Gastrocnemius medialis (tissue), 4 donors: Measurements from ENCODE around the gene SQSTM1. TPM values are rescaled to one million over a fixed set of nuclear protein-coding genes. Genes with fewer than 3 reads are reported as not detected.
"Not testable (repeated sequence)": the region's sequence is repeated elsewhere in the genome, so short reads cannot be mapped to it uniquely, and the experiment has no call there.

Source experiments
- ATAC-seq, 2 donors: fragments of 150-250 bp; one replicate each; pipeline ENCODE4 v1.9.1; 2016
- DNase-seq, 2 donors: peaks; one replicate each; pipeline ENCODE4 v3.0.0-alpha.2; 2019
- H3K27ac ChIP-seq, 4 donors: fragments of 200-600 bp; sonication (generic); 1 replicate in 1 of 4; 2 replicates in 3 of 4; pipeline ENCODE4 v1.5.1; 2016 to 2018; ENCODE audit warnings: mild to moderate bottlenecking in 2 of 4, moderate library complexity in 1 of 4
- H3K27me3 ChIP-seq, 3 donors: fragments of 200-600 bp; sonication (generic) in 2 of 3; 1 replicate in 1 of 3; 2 replicates in 2 of 3; pipeline versions ENCODE4 v1.5.1 to v1.6.0; 2016 to 2019; ENCODE audit warnings: mild to moderate bottlenecking in 1 of 3, moderate library complexity in 1 of 3
- H3K36me3 ChIP-seq, 2 donors: fragments of 200-600 bp; sonication (generic) in 1 of 2; one replicate each; pipeline ENCODE4 v1.5.1; 2017 to 2018
- H3K4me1 ChIP-seq, 2 donors: fragments of 200-600 bp; sonication (generic) in 1 of 2; one replicate each; pipeline ENCODE4 v1.5.1; 2016 to 2017; ENCODE audit warnings: mild to moderate bottlenecking in 2 of 2
- H3K4me3 ChIP-seq, 4 donors: fragments of 200-600 bp; sonication (generic) in 3 of 4; 1 replicate in 1 of 4; 2 replicates in 3 of 4; pipeline ENCODE4 v1.5.1; 2016 to 2019; ENCODE audit warnings: mild to moderate bottlenecking in 2 of 4
- H3K9me3 ChIP-seq, 3 donors: fragments of 200-600 bp; sonication (generic) in 2 of 3; 1 replicate in 1 of 3; 2 replicates in 2 of 3; pipeline ENCODE4 v1.5.1; 2016 to 2019
- POLR2A ChIP-seq, 2 donors: fragments of 450-650 bp; IDR thresholded peaks; one replicate each; pipeline ENCODE4 v1.6.1; 2017; ENCODE audit warnings: antibody characterized with exemption in 2 of 2, mild to moderate bottlenecking in 2 of 2, moderate library complexity in 2 of 2
- in situ Hi-C, 4 donors: fragments of 200-750 bp; cut with MboI; loops; one replicate each; pipeline versions ENCODE4 v1.15.0 to v1.8.0; 2017; ENCODE audit warnings: low sequenced_read_pairs in 4 of 4
- intact Hi-C: fragments of 100-400 bp; cut with DNase I; formaldehyde crosslinking; loops from one replicate; pipeline ENCODE4 v1.15.1; 2023; ENCODE audit warnings: low total_unique reads
- total RNA-seq, 4 donors: library from RNA; depleted of rRNA; stranded (reverse); fragments of >200 nt; gene quantifications; one replicate each; pipeline versions ENCODE4 v1.1.0 to v1.2.3, GENCODE V29; 2016
- TF ChIP-seq, protein P1 (sequence below), 5 experiments: fragments of 450-650 bp in 3 of 5; fragments of 200-600 bp in 2 of 5; sonication (generic) in 2 of 5; IDR thresholded peaks in 4 of 5; conservative IDR thresholded peaks in 1 of 5; 1 replicate in 4 of 5; 2 replicates in 1 of 5; pipeline ENCODE4 v1.5.1; 2016 to 2019; ENCODE audit warnings: antibody characterized with exemption in 5 of 5, mild to moderate bottlenecking in 3 of 5, moderate library complexity in 3 of 5

Gene SQSTM1
- total RNA-seq, 4 donors from 2014 or later = 1,080 to 1,340 (median 1,178) TPM

DNA sequence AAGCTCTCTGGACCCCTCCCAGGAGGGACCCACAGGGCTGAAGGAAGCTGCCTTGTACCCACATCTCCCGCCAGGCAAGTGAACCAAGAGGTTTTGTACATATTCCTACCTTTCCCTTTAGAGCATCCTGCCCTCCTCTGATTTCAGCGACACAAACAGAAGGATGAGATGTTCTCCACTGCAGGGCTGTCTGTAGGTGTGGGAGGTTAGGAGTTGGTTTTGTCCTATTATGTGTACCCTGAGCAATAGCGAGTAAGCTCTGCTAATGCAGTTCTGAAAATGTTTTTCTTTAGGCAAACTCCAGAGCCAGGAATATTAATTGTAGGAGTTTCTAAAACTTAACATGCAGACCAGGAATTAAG lies 13.0 kb downstream of the SQSTM1 start:
- no peaks in the 10 kb centered on the region for H3K9me3 ChIP-seq
- in situ Hi-C loops (no loop called here), intact Hi-C loops (loop anchor here (5.0 kb wide), 1 partner anchor 1359 kb away; no protein-coding TSS in a partner anchor)
- H3K36me3 ChIP-seq = peaks cover 12 to 90% of the 10 kb centered on the region in 2 donors
- ATAC-seq = no peak
- H3K27ac ChIP-seq = peak overlapping the region; percentile 61 to 100 (median 71)
- H3K4me3 ChIP-seq = no peak overlapping the region
- peaks cover 38 to 56% of the 10 kb centered on the region in 2 donors for H3K4me1 ChIP-seq
- no peak for DNase-seq
- H3K27me3 ChIP-seq = no peaks in the 10 kb centered on the region
- TF ChIP-seq, protein P1, sequence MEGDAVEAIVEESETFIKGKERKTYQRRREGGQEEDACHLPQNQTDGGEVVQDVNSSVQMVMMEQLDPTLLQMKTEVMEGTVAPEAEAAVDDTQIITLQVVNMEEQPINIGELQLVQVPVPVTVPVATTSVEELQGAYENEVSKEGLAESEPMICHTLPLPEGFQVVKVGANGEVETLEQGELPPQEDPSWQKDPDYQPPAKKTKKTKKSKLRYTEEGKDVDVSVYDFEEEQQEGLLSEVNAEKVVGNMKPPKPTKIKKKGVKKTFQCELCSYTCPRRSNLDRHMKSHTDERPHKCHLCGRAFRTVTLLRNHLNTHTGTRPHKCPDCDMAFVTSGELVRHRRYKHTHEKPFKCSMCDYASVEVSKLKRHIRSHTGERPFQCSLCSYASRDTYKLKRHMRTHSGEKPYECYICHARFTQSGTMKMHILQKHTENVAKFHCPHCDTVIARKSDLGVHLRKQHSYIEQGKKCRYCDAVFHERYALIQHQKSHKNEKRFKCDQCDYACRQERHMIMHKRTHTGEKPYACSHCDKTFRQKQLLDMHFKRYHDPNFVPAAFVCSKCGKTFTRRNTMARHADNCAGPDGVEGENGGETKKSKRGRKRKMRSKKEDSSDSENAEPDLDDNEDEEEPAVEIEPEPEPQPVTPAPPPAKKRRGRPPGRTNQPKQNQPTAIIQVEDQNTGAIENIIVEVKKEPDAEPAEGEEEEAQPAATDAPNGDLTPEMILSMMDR (IDR thresholded peaks at IDR 0.05 in 4 of 5, conservative IDR thresholded peaks at IDR 0.05 in 1 of 5) = no peak
- TF ChIP-seq POLR2A (IDR thresholded peaks at IDR 0.05) = no peak

DNA sequence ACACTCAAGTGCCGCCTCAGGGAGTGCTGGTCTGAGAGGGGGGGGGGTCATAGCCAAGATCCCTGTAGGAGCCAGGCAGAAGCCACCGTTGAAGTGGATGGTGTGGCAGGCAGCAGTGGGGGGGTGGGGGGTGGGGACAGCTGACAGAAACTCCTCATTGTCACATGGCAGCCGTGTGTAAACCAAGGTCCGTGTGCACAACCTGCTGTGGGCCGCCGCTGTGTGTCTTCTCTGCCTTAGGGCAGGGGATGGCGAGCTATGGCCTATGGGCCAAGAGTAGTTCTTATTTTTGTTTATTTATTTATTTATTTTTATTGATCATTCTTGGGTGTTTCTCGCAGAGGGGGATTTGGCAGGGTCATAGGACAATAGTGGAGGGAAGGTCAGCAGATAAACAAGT lies 13.4 kb downstream of the SQSTM1 start:
- Histone ChIP-seq H3K27me3 (no peaks in the 10 kb centered on the region), H3K4me3 (no peak overlapping the region), H3K36me3 (peaks cover 9 to 85% of the 10 kb centered on the region in 2 donors), H3K4me1 (peaks cover 35 to 55% of the 10 kb centered on the region in 2 donors), H3K27ac (peak overlapping the region; percentile 61 to 100 (median 71)), H3K9me3 (no peaks in the 10 kb centered on the region)
- ATAC-seq = peak in 1 of 2 donors; percentile 21
- DNase-seq = no peak
- in situ Hi-C loops = no loop called here
- intact Hi-C loops = loop anchor here (5.0 kb wide), 1 partner anchor 1358 kb away; no protein-coding TSS in a partner anchor
- TF ChIP-seq POLR2A (IDR thresholded peaks at IDR 0.05) = no peak
- TF ChIP-seq, protein P1 (IDR thresholded peaks at IDR 0.05 in 4 of 5, conservative IDR thresholded peaks at IDR 0.05 in 1 of 5) = no peak

DNA sequence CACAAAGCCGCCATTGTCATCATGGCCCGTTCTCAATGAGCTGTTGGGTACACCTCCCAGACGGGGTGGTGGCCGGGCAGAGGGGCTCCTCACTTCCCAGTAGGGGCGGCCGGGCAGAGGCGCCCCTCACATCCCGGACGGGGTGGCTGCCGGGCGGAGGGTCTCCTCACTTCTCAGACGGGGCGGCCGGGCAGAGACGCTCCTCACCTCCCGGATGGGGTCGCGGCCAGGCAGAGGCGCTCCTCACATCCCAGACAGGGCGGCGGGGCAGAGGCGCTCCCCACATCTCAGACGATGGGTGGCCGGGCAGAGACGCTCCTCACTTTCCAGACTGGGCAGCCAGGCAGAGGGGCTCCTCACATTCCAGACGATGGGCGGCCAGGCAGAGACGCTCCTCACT lies 14.2 kb downstream of the SQSTM1 start:
- H3K9me3 ChIP-seq, DNase-seq, H3K27ac ChIP-seq, H3K27me3 ChIP-seq, H3K4me3 ChIP-seq, ATAC-seq, in situ Hi-C loops: not testable (repeated sequence)
- intact Hi-C loops = loop anchor here (5.0 kb wide), 1 partner anchor 1357 kb away; no protein-coding TSS in a partner anchor
- Histone ChIP-seq H3K36me3 (peaks cover 7 to 78% of the 10 kb centered on the region in 2 donors), H3K4me1 (peaks cover 39 to 55% of the 10 kb centered on the region in 2 donors)

DNA sequence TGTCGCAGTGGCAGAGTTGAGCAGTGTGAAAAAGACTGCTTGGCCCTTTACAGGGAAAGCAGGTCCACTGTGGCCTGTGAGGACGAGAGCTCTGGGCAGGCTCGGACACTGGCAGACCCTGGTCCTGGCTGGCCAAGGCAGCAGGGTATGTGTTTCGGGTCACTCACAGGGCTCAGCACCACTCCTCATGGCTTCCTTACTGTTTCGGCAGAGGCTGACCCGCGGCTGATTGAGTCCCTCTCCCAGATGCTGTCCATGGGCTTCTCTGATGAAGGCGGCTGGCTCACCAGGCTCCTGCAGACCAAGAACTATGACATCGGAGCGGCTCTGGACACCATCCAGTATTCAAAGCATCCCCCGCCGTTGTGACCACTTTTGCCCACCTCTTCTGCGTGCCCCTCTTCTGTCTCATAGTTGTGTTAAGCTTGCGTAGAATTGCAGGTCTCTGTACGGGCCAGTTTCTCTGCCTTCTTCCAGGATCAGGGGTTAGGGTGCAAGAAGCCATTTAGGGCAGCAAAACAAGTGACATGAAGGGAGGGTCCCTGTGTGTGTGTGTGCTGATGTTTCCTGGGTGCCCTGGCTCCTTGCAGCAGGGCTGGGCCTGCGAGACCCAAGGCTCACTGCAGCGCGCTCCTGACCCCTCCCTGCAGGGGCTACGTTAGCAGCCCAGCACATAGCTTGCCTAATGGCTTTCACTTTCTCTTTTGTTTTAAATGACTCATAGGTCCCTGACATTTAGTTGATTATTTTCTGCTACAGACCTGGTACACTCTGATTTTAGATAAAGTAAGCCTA lies 15.7 kb downstream of the SQSTM1 start:
- peak in 1 of 2 donors; percentile 10 for ATAC-seq
- peak overlapping the region; percentile 87 to 92 (median 88) for H3K27ac ChIP-seq
- DNase-seq = peak in 1 of 2 donors; percentile 51
- peaks cover 47 to 51% of the 10 kb centered on the region in 2 donors for H3K4me1 ChIP-seq
- intact Hi-C loops (no loop called here), in situ Hi-C loops (no loop called here)
- H3K4me3 ChIP-seq = no peak overlapping the region
- H3K27me3 ChIP-seq = no peaks in the 10 kb centered on the region
- peaks cover 7 to 62% of the 10 kb centered on the region in 2 donors for H3K36me3 ChIP-seq
- no peak for TF ChIP-seq POLR2A (IDR thresholded peaks at IDR 0.05)
- TF ChIP-seq, protein P1 (IDR thresholded peaks at IDR 0.05 in 4 of 5, conservative IDR thresholded peaks at IDR 0.05 in 1 of 5) = no peak
- H3K9me3 ChIP-seq = no peaks in the 10 kb centered on the region
